Aorta (tissue), 5 donors: ENCODE results near the gene ANKFY1. TPM values are rescaled to one million over a fixed set of nuclear protein-coding genes. Genes with fewer than 3 reads are reported as not detected.

Source experiments
- ATAC-seq: fragments of 200-7000 bp; cut with Tn5 transposase; one replicate; pipeline ENCODE4 v1.9.1; 2022; ENCODE audit warnings: moderate library complexity; ENCODE audit not compliant: low FRiP score
- DNase-seq, 2 donors: peaks; one replicate each; pipeline ENCODE4 v3.0.0-alpha.2; 2020
- H3K27ac ChIP-seq, 2 donors: one replicate each; pipeline ENCODE4 v1.5.1; 2013; ENCODE audit warnings: low read length in 2 of 2, mild to moderate bottlenecking in 2 of 2, moderate library complexity in 2 of 2, control low read depth in 1 of 2, inconsistent platforms in 1 of 2, low read depth in 1 of 2
- H3K27me3 ChIP-seq, 2 donors: one replicate each; pipeline ENCODE4 v1.6.1; 2013; ENCODE audit warnings: control low read depth in 1 of 2, low read length in 1 of 2, mild to moderate bottlenecking in 1 of 2, moderate library complexity in 1 of 2; ENCODE audit not compliant: insufficient read depth in 2 of 2, control insufficient read depth in 1 of 2
- H3K36me3 ChIP-seq, 2 donors: one replicate each; pipeline ENCODE4 v1.6.1; 2013; ENCODE audit warnings: control low read depth in 1 of 2, low read length in 1 of 2, mild to moderate bottlenecking in 1 of 2; ENCODE audit not compliant: insufficient read depth in 2 of 2, control insufficient read depth in 1 of 2
- H3K4me1 ChIP-seq, 2 donors: one replicate each; pipeline ENCODE4 v1.6.1; 2013; ENCODE audit warnings: low read length in 2 of 2, control low read depth in 1 of 2, mild to moderate bottlenecking in 1 of 2, moderate library complexity in 1 of 2; ENCODE audit not compliant: insufficient read depth in 2 of 2, control insufficient read depth in 1 of 2
- H3K4me3 ChIP-seq, 2 donors: one replicate each; pipeline ENCODE4 v1.5.1; 2013; ENCODE audit warnings: low read length in 2 of 2, control low read depth in 1 of 2, mild to moderate bottlenecking in 1 of 2
- H3K9me3 ChIP-seq: one replicate; pipeline ENCODE4 v1.6.1; 2013; ENCODE audit warnings: mild to moderate bottlenecking, low read length; ENCODE audit not compliant: control insufficient read depth
- WGBS, 2 donors: extraction: QIAGEN DNeasy Blood & Tissue Kit; methylation state at CpG; one replicate each; pipeline ENCODE4 v1.1.7; 2013; 5-methylcytosine and 5-hydroxymethylcytosine counted together
- intact Hi-C, 2 donors: fragments of 100-400 bp; cut with DNase I; formaldehyde crosslinking; loops; one replicate each; pipeline versions ENCODE4 v1.14.2 to v1.15.0; 2022
- polyA plus RNA-seq, 2 donors: library from polyadenylated mRNA; stranded (reverse); fragments of 200-250 nt; gene quantifications; one replicate each; pipeline ENCODE4 v1.2.3, GENCODE V29; 2013
- total RNA-seq, 2 donors: library from RNA; stranded (reverse); fragmentation: NEBNext Ultra II Directional; extraction: Animal tissue kit (Norgen Biotek cat#: 25700); gene quantifications; one replicate each; pipeline ENCODE4 v1.2.1, GENCODE V29; 2021
- donor health status: healthy with polysubstance abuse.
- donor health status: Bipolar disorder and iron deficiency.
- donor health status: DM: no; HTN: no; CAD: no.
- donor health status: DM: no; HTN: no; CAD: no.
- donor health status: DM: yes; HTN: yes; CAD: no.

Gene ANKFY1
- total and polyA plus RNA-seq, 4 donors: 4.5 to 71.6 (median 37.7) TPM

DNA sequence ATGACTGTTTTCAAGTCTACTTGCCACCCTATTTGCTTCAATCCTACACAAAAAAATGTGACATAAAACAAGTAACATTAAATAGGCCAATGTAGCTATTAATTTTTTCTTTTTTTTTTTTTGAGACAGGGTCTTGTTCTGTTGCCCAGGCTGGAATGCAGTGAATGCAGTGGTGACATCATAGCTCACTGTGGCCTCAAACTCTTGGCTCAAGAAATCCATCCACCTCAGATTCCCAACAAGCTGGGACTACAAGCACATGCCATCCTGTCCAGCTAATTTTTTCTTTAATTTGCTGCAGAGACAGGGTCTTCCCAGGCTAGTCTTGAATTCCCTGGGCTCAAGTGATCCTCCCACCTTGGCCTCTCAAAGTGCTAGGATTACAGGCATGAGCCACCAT, 29.4 kb downstream of the ANKFY1 start:
- Histone ChIP-seq H3K27ac (no peak overlapping the region), H3K4me3 (no peak overlapping the region), H3K36me3 (peaks cover 2 to 3% of the 10 kb centered on the region in 2 donors), H3K9me3 (no peaks in the 10 kb centered on the region), H3K27me3 (no peaks in the 10 kb centered on the region), H3K4me1 (peaks cover 6 to 7% of the 10 kb centered on the region in 2 donors)
- no peak for DNase-seq
- no peak for ATAC-seq
- intact Hi-C loops: no loop called here

DNA sequence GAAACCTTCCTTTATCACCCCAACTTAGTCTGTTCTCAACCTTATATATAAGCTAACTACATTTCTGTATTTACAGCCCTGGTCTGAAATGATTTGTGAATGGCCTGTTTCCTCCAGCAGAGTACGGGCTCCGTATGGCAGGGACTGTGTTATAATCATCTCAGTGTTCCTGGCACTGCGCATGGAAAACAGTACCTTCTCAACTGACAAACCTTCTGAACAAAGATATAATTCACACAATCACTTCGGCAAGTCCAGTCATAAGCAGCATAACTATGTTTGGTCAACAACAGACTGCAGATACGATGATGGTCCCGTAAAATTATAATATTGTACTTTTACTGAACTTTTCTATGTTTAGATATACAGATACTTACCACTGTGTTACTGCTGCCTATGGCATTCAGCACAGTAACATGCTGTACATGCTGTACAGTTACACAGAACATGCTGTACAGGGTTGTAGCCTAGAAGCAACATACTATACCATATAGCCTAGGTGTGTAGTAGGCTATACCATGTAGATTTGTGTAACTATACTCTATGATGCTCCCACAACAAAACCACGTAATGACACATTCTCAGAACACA, 30.0 kb downstream of the ANKFY1 start:
- ATAC-seq: no peak

DNA sequence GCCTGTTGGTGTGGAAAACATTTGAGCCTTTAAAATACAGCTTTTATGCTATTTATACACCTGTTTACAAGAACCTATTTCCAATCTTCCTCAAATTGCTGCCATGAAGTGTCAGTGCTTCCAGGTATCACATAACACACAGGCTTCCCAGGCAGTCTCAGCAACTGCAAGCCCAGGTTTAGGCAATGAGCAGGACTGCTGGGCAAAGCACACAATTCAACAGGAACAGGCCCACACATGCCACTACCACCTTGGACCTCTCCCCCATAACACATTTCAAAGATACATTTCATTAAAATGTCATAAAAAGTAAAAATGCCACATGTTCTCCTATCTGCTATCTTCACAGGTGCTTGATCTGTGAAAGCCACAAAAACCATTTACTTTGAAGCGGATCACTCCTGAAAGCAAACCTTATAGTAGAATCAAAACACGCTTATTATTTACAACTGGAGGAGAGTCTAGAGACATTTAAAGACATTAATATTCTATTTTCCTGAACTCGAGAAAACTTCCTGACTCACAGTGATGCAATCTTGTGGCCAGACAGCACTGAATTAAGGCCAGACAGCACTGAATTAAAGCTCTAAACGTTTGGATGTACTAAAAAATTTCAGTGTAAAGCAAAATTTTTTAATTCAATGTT, 31.5 kb downstream of the ANKFY1 start:
- no peak overlapping the region for H3K4me3 ChIP-seq
- intact Hi-C loops: no loop called here
- WGBS, 2 donors: 38 to 39% methylated on average over 4 of the region's 4 CpGs
- peaks cover 6 to 7% of the 10 kb centered on the region in 2 donors for H3K4me1 ChIP-seq
- no peaks in the 10 kb centered on the region for H3K36me3 ChIP-seq
- ATAC-seq: no peak
- no peaks in the 10 kb centered on the region for H3K9me3 ChIP-seq
- peak overlapping the region in 1 of 2 donors; percentile 87 for H3K27ac ChIP-seq
- no peak for DNase-seq
- H3K27me3 ChIP-seq: no peaks in the 10 kb centered on the region

More for the DNA sequence above, 30.0 kb downstream of the ANKFY1 start:
- 40 to 46% methylated on average over 7 of the region's 7 CpGs for WGBS, 2 donors
- Histone ChIP-seq H3K27ac (peak overlapping the region; percentile 67 to 71), H3K4me1 (peaks cover 6 to 7% of the 10 kb centered on the region in 2 donors), H3K4me3 (no peak overlapping the region), H3K9me3 (no peaks in the 10 kb centered on the region), H3K27me3 (no peaks in the 10 kb centered on the region), H3K36me3 (peaks cover under 1 to 2% of the 10 kb centered on the region in 2 donors)
- intact Hi-C loops: no loop called here
- DNase-seq: no peak

DNA sequence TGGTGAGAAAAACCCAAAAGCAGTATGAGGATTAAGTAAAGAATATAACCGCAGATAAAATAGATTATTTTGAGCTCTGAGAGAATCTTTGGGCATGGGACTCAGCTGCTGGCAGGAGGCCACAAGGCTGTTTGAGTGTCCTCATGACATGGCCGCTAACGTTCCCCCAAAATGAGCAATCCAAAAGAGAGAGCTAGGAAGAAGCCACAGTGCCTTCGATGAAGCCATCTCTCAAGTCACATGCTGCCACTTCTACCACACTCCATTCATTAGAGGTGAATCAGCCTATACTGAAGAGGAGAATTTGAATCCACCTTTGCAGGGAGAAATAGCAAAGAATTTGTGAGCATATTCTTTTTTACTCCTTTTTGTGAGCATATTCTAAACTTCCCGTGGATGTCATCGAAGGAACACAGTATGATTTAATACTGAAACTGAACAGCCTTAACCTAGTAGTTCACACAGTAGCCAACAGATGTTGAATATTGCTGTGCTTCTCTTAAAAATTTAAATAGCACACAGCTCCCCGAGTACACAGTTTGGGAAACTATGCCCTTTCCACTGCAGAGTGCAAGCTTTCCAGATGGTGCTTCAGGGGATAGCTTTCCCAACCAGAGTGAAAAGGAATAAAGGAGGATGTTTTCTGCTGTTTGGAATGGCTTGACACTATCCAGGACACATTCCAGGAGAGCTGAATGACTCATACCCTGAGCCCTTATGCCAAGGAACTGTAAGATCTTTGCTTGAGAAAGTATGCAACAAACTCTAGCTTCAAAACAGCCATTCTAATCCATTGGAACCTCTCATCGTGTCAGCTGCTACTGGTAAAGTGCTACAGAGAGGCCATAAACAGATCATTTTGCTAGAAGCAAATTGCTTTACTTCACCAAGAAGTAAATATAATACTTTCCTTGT, 33.9 kb downstream of the ANKFY1 start:
- Histone ChIP-seq H3K4me1 (peaks cover 5 to 7% of the 10 kb centered on the region in 2 donors), H3K36me3 (no peaks in the 10 kb centered on the region), H3K27ac (peak overlapping the region; percentile 82 to 95), H3K9me3 (no peaks in the 10 kb centered on the region), H3K4me3 (peak overlapping the region; percentile 36 to 79), H3K27me3 (no peaks in the 10 kb centered on the region)
- DNase-seq (peak; percentile 65 to 83), ATAC-seq (peak; percentile 91)
- intact Hi-C loops: no loop called here
- 14 to 18% methylated on average over 8 of the region's 8 CpGs for whole genome bisulfite sequencing, 2 donors

DNA sequence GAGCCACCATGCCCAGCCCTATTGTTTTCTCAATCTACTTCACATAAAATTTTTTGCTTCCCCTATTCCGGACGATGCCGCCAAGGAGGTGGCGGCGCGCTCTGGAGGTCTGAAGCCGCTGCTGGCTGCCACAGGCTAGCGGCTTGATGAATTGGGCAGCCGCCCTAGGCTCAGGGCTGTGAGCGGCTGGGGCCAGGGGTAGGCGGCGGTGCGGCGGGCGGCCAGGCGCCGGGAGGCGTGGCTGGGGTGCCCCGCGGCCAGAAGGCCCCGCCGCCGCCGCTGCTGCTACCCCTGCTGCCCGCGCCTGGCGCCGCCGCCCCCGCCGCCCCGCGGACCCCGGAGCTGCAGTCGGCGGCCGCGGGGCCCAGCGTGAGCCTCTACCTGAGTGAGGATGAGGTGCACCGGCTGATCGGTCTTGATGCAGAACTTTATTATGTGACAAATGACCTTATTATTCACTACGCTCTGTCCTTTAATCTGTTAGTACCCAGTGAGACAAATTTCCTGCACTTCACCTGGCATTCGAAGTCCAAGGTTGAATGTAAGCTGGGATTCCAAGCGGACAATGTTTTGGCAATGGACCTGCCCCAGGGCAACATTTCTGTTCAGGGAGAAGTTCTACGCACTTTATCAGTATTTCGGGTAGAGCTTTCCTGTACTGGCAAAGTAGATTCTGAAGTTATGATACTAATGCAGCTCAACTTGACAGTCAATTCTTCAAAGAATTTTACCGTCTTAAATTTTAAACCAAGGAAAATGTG, 41.7 kb downstream of the ANKFY1 start:
- no peaks in the 10 kb centered on the region for H3K27me3 ChIP-seq
- WGBS, 2 donors: 78 to 89% methylated on average over 41 to 47 of the region's 47 CpGs
- H3K27ac ChIP-seq: no peak overlapping the region
- no peaks in the 10 kb centered on the region for H3K36me3 ChIP-seq
- H3K4me1 ChIP-seq: no peaks in the 10 kb centered on the region
- no peak for DNase-seq
- H3K9me3 ChIP-seq: no peaks in the 10 kb centered on the region
- ATAC-seq: no peak
- intact Hi-C loops: no loop called here
- no peak overlapping the region for H3K4me3 ChIP-seq

DNA sequence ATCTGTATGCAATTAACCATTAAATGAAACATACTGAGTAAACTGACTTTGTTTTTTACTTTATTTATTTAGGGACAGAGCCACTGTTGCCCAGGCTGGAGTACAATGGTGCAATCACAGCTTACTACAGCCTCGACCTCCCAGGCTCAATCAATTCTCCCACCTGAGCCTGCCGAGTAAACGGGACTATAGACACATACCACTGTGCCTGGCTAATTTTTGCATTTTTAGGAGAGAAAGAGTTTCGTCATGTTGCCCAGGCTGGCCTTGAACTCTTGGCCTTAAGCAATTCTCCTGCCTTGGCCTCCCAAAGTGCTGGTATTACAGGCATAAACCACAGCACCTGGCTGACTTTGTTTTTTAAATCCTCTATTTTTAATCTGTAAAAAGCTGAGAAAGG, 42.6 kb downstream of the ANKFY1 start:
- H3K36me3 ChIP-seq: no peaks in the 10 kb centered on the region
- no peaks in the 10 kb centered on the region for H3K9me3 ChIP-seq
- H3K27ac ChIP-seq: peak overlapping the region in 1 of 2 donors; percentile 59
- intact Hi-C loops: no loop called here
- H3K4me3 ChIP-seq: no peak overlapping the region
- 61 to 63% methylated on average over 4 of the region's 4 CpGs for WGBS, 2 donors
- DNase-seq (no peak), ATAC-seq (no peak)
- H3K4me1 ChIP-seq: no peaks in the 10 kb centered on the region
- H3K27me3 ChIP-seq: no peaks in the 10 kb centered on the region

DNA sequence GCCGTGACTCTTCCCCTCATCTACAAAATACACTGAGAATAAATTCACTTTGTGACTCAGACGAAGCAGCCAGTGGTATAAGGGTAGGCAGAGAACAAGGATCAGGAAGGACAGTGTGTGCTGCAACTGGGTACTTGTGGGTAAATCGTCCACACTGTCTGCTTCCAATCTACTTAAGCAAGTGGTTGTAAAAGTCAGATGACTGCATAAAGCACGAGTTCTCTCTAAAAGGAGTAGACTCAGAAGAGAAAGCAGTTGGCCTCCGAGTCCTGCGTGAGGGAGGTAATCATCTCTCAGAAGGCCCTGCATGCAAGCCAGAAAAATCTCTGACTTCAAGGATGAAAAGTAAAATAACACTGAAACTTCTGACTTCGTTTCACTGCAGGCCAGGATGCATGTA, 43.1 kb downstream of the ANKFY1 start:
- no peaks in the 10 kb centered on the region for H3K36me3 ChIP-seq
- DNase-seq (no peak), ATAC-seq (peak; percentile 80)
- intact Hi-C loops: no loop called here
- no peaks in the 10 kb centered on the region for H3K27me3 ChIP-seq
- H3K9me3 ChIP-seq: no peaks in the 10 kb centered on the region
- peak overlapping the region; percentile 60 to 77 for H3K27ac ChIP-seq
- 6 to 9% methylated on average over 7 of the region's 7 CpGs for WGBS, 2 donors
- no peaks in the 10 kb centered on the region for H3K4me1 ChIP-seq
- no peak overlapping the region for H3K4me3 ChIP-seq

DNA sequence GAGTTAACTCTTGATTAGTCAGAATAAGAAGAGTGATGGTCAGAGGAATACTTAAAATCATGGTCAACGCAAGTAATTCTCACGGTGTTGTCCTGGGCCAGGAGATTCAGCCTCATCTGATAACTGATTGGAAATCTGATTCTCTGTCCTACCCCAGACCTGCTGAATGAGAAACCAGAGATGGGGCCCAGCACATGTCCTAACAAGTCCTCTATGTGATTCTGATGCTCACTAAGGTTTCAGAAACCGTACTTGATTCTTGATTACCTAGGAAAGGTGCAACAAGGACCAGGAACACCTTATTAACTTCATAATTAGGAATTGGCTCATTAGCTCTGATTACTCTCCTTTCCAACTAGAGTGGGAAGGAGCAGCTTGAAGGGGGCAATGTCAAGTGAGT, 44.5 kb downstream of the ANKFY1 start:
- no peak overlapping the region for H3K27ac ChIP-seq
- ATAC-seq (no peak), DNase-seq (no peak)
- intact Hi-C loops: loop anchor here (5.0 to 10.0 kb wide), 3 partner anchors 43 to 406 kb away; partner anchors contain the start of gene ANKFY1 (in 1 of the 2)
- no peaks in the 10 kb centered on the region for H3K4me1 ChIP-seq
- no peaks in the 10 kb centered on the region for H3K36me3 ChIP-seq
- no peaks in the 10 kb centered on the region for H3K27me3 ChIP-seq
- no peaks in the 10 kb centered on the region for H3K9me3 ChIP-seq
- no peak overlapping the region for H3K4me3 ChIP-seq
- WGBS, 2 donors: 93 to 95% methylated on average over 3 of the region's 3 CpGs
